ENCODE results near the gene ST8SIA3. TPM values are rescaled to one million over a fixed set of nuclear protein-coding genes. Genes with fewer than 3 reads are reported as not detected.

ST8SIA3 gene
- total and polyA plus RNA-seq, 9 of the 15 experiments (the other 6 are each of a cell fraction or from before 2014, with no cell fraction given) = not detected

- TF ChIP-seq TFE3 (CRISPR knock-in tag; IDR thresholded peaks at IDR 0.05) = no peak
- TF ChIP-seq ETV1 (tag; conservative IDR thresholded peaks at IDR 0.05; ENCODE audit: low read depth) = no peak
- no peak for TF ChIP-seq NR1H2 (CRISPR knock-in tag; IDR thresholded peaks at IDR 0.05)
These were observed 12.1 kb downstream of the ST8SIA3 start (continued) for GRCh38 chr18:57364460-57364859.

GRCh38 chr18:57366528-57367081 is 14.2 kb downstream of the ST8SIA3 start:
- no peak for FAIRE-seq
- POLR2A ChIA-PET = interaction anchor here (0.6 kb wide), 1 partner anchor 1398 kb away, joined by 3 read pairs; no protein-coding TSS in a partner anchor

More at GRCh38 chr18:57366528-57367081, 14.2 kb downstream of the ST8SIA3 start:
- H3K9me1 ChIP-seq (ENCODE audit: control insufficient read depth, insufficient read depth, low read length) = no peaks in the 10 kb centered on the region
- no peak overlapping the region for H3K4me2 ChIP-seq (ENCODE audit: insufficient read depth, low read length)
- H3K4me3 ChIP-seq = no peak overlapping the region
- no peaks in the 10 kb centered on the region for H3K9me3 ChIP-seq (replicated peaks; ENCODE audit: control insufficient read depth, insufficient read depth, low read depth, low read length)
- 0% methylated on average over 1 of the region's 2 CpGs for WGBS (ENCODE audit: insufficient coverage, low coverage, missing lambda C conversion rate)
- DNase-seq (ENCODE audit: extremely low read depth in 1 of 4, low spot score in 3 of 4) (no peak), ATAC-seq (no peak)
- H3K79me2 ChIP-seq (ENCODE audit: control insufficient read depth, insufficient read depth, low read length) = no peaks in the 10 kb centered on the region
- H3K27me3 ChIP-seq (ENCODE audit: control insufficient read depth in 2 of 2, insufficient read depth in 2 of 2, low read length in 2 of 2) = no peaks in the 10 kb centered on the region
- no peak for TF ChIP-seq BACH1 (tag; IDR thresholded peaks at IDR 0.05)
- no peak for TF ChIP-seq NFATC3 (IDR thresholded peaks at IDR 0.05)
- no peak for TF ChIP-seq ZNF507 (tag; conservative IDR thresholded peaks at IDR 0.05)
- no peak for TF ChIP-seq ZBTB8A (IDR thresholded peaks at IDR 0.05; ENCODE audit: partially characterized antibody)
- TF ChIP-seq CCAR2 (IDR thresholded peaks at IDR 0.05; ENCODE audit: low read depth, low read length) = no peak
- TF ChIP-seq MAFG (tag; conservative IDR thresholded peaks at IDR 0.05) = no peak
- no peak for TF ChIP-seq RBM34 (IDR thresholded peaks at IDR 0.05; ENCODE audit: borderline replicate concordance, insufficient read depth, low read length)
- no peak for TF ChIP-seq ZNF398 (CRISPR knock-in tag; IDR thresholded peaks at IDR 0.05)
- TF ChIP-seq TBL1XR1 (IDR thresholded peaks at IDR 0.05; ENCODE audit: low read length in 2 of 2) = no peak
- TF ChIP-seq ZNF3 (CRISPR knock-in tag; IDR thresholded peaks at IDR 0.05) = no peak
- TF ChIP-seq ZNF707 (CRISPR knock-in tag; conservative IDR thresholded peaks at IDR 0.05) = no peak
- no peak for TF ChIP-seq OTX1 (CRISPR knock-in tag; IDR thresholded peaks at IDR 0.05)
- no peaks in the 10 kb centered on the region for H3K4me1 ChIP-seq (replicated peaks in 1 of 2; ENCODE audit: control insufficient read depth in 2 of 2, insufficient read depth in 2 of 2, low read length in 2 of 2)
- intact Hi-C loops (cut with micrococcal nuclease) = no loop called here
- BruUV-seq (replicated peaks) = no TSS peak
- in situ Hi-C loops (cut with MboI) = no loop called here
- no peaks in the 10 kb centered on the region for H4K20me1 ChIP-seq (replicated peaks; ENCODE audit: control insufficient read depth, insufficient read depth, low read length)
- H3K27ac ChIP-seq (ENCODE audit: extremely low read depth, low read depth, low read length) = no peak overlapping the region
- no peaks in the 10 kb centered on the region for H3K36me3 ChIP-seq (ENCODE audit: control insufficient read depth, insufficient read depth, low read length)
- H3K9ac ChIP-seq (ENCODE audit: insufficient read depth in 1 of 2, low read depth in 2 of 2, low read length in 2 of 2) = no peak overlapping the region
- CTCF ChIA-PET (ENCODE audit: low intra/inter-chr PET ratio) = no interaction called here
- no peak overlapping the region for H2AFZ ChIP-seq (ENCODE audit: low read depth, low read length)

All from K562 (cell line).